ENCODE measurements around the gene PON2. TPM values are rescaled to one million over a fixed set of nuclear protein-coding genes. Genes with fewer than 3 reads are reported as not detected.

PON2 gene
- total RNA-seq, 4 donors from 2014 or later = 53.9 to 110 (median 58.2) TPM

DNA sequence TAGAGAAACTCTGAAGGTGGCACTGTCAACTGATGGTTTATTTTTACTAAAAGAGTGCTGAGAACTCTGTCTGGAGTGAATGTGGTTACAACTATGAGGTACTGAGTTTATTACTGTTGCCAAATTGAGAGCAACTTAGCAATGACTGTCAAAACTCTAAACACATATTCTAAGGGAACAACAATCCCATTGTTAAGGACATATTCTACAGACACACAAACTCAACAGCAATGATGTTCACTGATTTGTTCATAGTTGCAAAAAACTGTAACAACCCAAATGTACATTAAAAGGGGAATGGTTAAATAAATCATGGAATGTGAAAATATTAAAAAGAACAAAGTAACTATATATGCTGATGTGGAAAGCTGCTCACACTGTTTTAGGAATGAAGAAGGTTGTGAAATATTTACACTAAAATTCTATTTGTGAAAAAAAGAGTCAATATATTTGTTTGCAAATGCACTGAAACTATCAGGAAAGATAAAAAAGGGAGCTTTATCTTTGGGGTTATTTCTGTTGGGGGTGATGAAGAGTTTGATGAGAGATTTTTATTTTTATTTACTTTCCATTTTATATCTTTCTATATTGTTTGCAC, 12.9 kb downstream of the PON2 start:
- no peak overlapping the region for H3K27ac ChIP-seq
- H3K4me1 ChIP-seq = peaks cover 0 to 4% (median 0%) of the 10 kb centered on the region in 3 donors
- no peak overlapping the region for H3K4me3 ChIP-seq
- H3K27me3 ChIP-seq = no peaks in the 10 kb centered on the region
- no peaks in the 10 kb centered on the region for H3K9me3 ChIP-seq
- TF ChIP-seq, protein P1, sequence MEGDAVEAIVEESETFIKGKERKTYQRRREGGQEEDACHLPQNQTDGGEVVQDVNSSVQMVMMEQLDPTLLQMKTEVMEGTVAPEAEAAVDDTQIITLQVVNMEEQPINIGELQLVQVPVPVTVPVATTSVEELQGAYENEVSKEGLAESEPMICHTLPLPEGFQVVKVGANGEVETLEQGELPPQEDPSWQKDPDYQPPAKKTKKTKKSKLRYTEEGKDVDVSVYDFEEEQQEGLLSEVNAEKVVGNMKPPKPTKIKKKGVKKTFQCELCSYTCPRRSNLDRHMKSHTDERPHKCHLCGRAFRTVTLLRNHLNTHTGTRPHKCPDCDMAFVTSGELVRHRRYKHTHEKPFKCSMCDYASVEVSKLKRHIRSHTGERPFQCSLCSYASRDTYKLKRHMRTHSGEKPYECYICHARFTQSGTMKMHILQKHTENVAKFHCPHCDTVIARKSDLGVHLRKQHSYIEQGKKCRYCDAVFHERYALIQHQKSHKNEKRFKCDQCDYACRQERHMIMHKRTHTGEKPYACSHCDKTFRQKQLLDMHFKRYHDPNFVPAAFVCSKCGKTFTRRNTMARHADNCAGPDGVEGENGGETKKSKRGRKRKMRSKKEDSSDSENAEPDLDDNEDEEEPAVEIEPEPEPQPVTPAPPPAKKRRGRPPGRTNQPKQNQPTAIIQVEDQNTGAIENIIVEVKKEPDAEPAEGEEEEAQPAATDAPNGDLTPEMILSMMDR (IDR thresholded peaks at IDR 0.05) = no peak
- H3K36me3 ChIP-seq = peaks cover 0 to 14% of the 10 kb centered on the region in 2 donors
- ATAC-seq = no peak

DNA sequence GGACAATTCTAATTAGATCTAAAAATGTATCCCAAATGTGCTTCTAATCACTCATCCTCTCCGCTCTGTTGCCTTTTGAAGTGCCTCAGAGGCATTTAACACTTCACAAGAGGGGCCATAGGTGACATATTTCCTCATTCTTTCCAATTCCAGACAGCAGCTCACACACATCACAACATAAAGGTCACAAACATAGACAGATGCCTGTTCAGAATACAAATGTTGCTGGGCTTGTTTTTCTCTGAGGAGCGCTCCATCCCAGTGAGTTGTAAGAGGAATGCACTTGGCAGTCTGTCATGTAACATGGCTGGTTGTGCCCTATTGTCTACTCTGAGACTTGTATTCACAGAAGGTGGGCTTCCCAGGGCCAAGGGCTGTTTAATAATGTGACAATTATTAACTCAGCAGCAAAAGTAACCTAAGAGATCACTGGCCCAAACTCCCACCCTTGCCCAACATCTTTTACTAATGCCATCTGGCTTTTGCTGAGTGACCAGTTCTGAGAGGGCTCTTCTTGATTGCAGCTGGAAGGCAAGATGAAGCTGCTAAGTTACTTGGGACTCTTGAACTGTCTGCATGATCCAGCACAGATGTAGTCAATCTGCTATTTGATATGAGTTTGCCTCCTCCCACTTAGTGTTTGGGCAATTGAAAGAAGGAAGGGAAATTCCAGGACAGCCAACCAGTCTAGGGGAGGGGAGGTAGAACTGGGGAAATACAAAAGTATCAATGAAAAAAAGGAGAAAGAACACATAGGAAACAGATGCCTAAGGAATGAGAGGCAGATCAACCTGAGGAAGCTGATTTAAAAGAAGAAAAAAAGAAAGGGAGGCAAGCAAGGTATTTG, 13.6 kb downstream of the PON2 start:
- H3K4me1 ChIP-seq = peaks cover 0 to 4% (median 0%) of the 10 kb centered on the region in 3 donors
- no peak overlapping the region for H3K27ac ChIP-seq
- H3K9me3 ChIP-seq = no peaks in the 10 kb centered on the region
- TF ChIP-seq, protein P1 (IDR thresholded peaks at IDR 0.05) = no peak
- TF ChIP-seq POLR2AphosphoS5 (IDR thresholded peaks at IDR 0.05) (no peak), EP300 (IDR thresholded peaks at IDR 0.05) (no peak), POLR2A (IDR thresholded peaks at IDR 0.05) (no peak)
- peaks cover 0 to 15% of the 10 kb centered on the region in 2 donors for H3K36me3 ChIP-seq
- no peak overlapping the region for H3K4me3 ChIP-seq
- no peaks in the 10 kb centered on the region for H3K27me3 ChIP-seq
- 79 to 80% methylated on average over 2 of the region's 2 CpGs for WGBS, 2 donors (ENCODE audit: low coverage in 1 of 2)
- no peak for ATAC-seq

DNA sequence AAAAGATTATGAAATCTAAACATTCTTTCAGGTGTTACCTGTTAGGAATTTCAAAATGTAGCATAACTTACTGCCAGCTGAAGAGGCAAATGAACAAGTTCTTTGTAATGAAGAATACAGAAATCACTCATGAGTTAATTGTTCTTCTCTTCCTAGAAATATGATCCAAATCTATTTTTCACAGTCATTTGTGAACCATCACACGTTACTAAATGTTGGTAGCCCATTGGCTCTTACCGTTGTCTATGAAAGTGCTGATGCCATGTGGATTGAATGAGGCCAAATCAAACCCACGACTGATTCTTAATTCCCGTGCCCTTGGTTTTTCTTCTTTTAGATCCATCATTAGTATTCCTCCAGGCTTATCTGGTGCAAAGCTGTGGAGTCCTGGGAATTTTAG, 22.8 kb downstream of the PON2 start:
- no peaks in the 10 kb centered on the region for H3K4me1 ChIP-seq
- no peak overlapping the region for H3K4me3 ChIP-seq
- WGBS, 2 donors (ENCODE audit: low coverage in 1 of 2) = 43 to 82% methylated on average over 1 to 4 of the region's 4 CpGs
- no peaks in the 10 kb centered on the region for H3K9me3 ChIP-seq
- ATAC-seq = no peak
- TF ChIP-seq, protein P1 (IDR thresholded peaks at IDR 0.05) = no peak
- H3K36me3 ChIP-seq = peaks cover 0 to 72% of the 10 kb centered on the region in 2 donors
- no peaks in the 10 kb centered on the region for H3K27me3 ChIP-seq
- H3K27ac ChIP-seq = no peak overlapping the region

DNA sequence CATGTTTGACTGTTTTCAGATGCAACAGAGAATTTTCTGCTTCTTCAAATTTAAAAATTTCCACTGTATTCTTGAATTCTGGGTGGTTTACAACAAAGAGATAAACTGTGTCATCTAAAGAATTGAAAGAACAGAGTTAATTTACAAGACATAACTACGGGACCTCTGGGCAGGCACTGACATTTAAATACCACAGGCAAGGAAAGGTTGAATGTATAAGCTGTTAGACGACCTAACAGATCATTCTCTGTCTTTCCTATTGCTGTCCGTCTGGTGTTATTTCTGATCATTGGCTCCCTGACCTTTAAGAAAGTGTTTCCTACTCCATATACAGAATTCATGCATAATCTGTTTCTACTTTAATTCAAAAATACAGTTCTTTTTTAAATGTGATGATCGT, 23.2 kb downstream of the PON2 start:
- H3K27me3 ChIP-seq = no peaks in the 10 kb centered on the region
- TF ChIP-seq EP300 (IDR thresholded peaks at IDR 0.05) = no peak
- TF ChIP-seq, protein P1 (IDR thresholded peaks at IDR 0.05) = no peak
- no peak for TF ChIP-seq POLR2AphosphoS5 (IDR thresholded peaks at IDR 0.05)
- no peak for TF ChIP-seq POLR2A (IDR thresholded peaks at IDR 0.05)
- WGBS, 2 donors (ENCODE audit: low coverage in 1 of 2) = 74 to 82% methylated on average over 4 of the region's 4 CpGs
- no peak overlapping the region for H3K27ac ChIP-seq
- H3K36me3 ChIP-seq = peaks cover 0 to 76% of the 10 kb centered on the region in 2 donors
- no peaks in the 10 kb centered on the region for H3K4me1 ChIP-seq
- no peak for ATAC-seq
- H3K9me3 ChIP-seq = no peaks in the 10 kb centered on the region
- no peak overlapping the region for H3K4me3 ChIP-seq

DNA sequence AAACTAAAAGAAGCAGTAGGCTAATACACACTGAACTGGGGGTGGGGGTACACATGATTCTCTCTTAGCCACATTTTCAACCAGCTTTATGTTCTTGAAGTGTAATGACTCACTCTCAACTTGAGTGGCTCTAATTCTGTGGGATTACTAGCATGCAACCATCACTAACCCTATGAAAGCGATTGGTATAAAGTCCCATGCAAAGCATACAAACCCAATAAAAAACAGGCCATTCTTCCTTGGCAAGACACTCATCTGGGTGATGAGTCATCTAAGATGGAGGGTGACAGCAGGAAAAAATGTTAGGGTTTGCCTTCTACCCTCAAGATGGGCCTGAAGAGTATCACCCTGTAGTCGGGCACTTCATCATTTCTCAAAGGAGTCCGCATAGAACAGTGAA, 23.8 kb downstream of the PON2 start:
- Histone ChIP-seq H3K27me3 (no peaks in the 10 kb centered on the region), H3K9me3 (no peaks in the 10 kb centered on the region), H3K4me3 (no peak overlapping the region), H3K27ac (no peak overlapping the region), H3K36me3 (peaks cover 0 to 79% of the 10 kb centered on the region in 2 donors), H3K4me1 (no peaks in the 10 kb centered on the region)
- ATAC-seq = no peak
- TF ChIP-seq EP300 (IDR thresholded peaks at IDR 0.05) = no peak
- TF ChIP-seq, protein P1 (IDR thresholded peaks at IDR 0.05) = no peak
- WGBS, 2 donors (ENCODE audit: low coverage in 1 of 2) = 83 to 93% methylated on average over 2 to 3 of the region's 3 CpGs
